Trophoblast cell (in vitro differentiated cells and primary cell): ENCODE measurements around the gene ANKRD16.

Experiments used
- DNase-seq, 2 donors: peaks; one replicate each; pipeline ENCODE4 v3.0.0-alpha.2; 2016
- H2AFZ ChIP-seq: 2 replicates; pipeline ENCODE4 v1.6.1; 2013; ENCODE audit warnings: low read length, moderate library complexity, mild to moderate bottlenecking; ENCODE audit not compliant: insufficient read depth, poor library complexity
- H2AK5ac ChIP-seq: 2 replicates; pipeline ENCODE4 v1.6.1; 2013; ENCODE audit warnings: mild to moderate bottlenecking, low read length
- H2BK120ac ChIP-seq: 2 replicates; pipeline ENCODE4 v1.6.1; 2013; ENCODE audit warnings: low read length, mild to moderate bottlenecking, moderate library complexity; ENCODE audit not compliant: insufficient read depth, poor library complexity
- H2BK12ac ChIP-seq: 2 replicates; pipeline ENCODE4 v1.6.1; 2013; ENCODE audit warnings: mild to moderate bottlenecking, low read length, moderate library complexity
- H2BK5ac ChIP-seq: 2 replicates; pipeline ENCODE4 v1.6.1; 2013; ENCODE audit warnings: low read length, low read depth, moderate library complexity, mild to moderate bottlenecking; ENCODE audit not compliant: poor library complexity
- H3K14ac ChIP-seq: 2 replicates; pipeline ENCODE4 v1.6.1; 2013; ENCODE audit warnings: mild to moderate bottlenecking, low read length
- H3K18ac ChIP-seq: 2 replicates; pipeline ENCODE4 v1.6.1; 2013; ENCODE audit warnings: mild to moderate bottlenecking, low read length
- H3K23ac ChIP-seq: 2 replicates; pipeline ENCODE4 v1.6.1; 2013; ENCODE audit warnings: low read length
- H3K27ac ChIP-seq: 2 replicates; pipeline ENCODE4 v1.5.1; 2013; ENCODE audit warnings: low read depth, mild to moderate bottlenecking, inconsistent platforms, low read length, moderate library complexity
- H3K27me3 ChIP-seq: 2 replicates; pipeline ENCODE4 v1.6.1; 2013; ENCODE audit warnings: inconsistent platforms, mild to moderate bottlenecking, low read length, moderate library complexity; ENCODE audit not compliant: insufficient read depth
- H3K36me3 ChIP-seq, 2 experiments: 1 replicate in 1 of 2; 2 replicates in 1 of 2; pipeline ENCODE4 v1.6.1; 2013; ENCODE audit warnings: low read length in 2 of 2, mild to moderate bottlenecking in 2 of 2, moderate library complexity in 1 of 2; ENCODE audit not compliant: insufficient read depth in 2 of 2, control insufficient read depth in 1 of 2
- H3K4ac ChIP-seq: 2 replicates; pipeline ENCODE4 v1.6.1; 2013; ENCODE audit warnings: low read depth, mild to moderate bottlenecking, low read length, moderate library complexity
- H3K4me1 ChIP-seq, 2 experiments: 1 replicate in 1 of 2; 2 replicates in 1 of 2; pipeline ENCODE4 v1.6.1; 2013; ENCODE audit warnings: low read length in 2 of 2, mild to moderate bottlenecking in 2 of 2, moderate library complexity in 1 of 2; ENCODE audit not compliant: insufficient read depth in 2 of 2, control insufficient read depth in 1 of 2
- H3K4me2 ChIP-seq: 2 replicates; pipeline ENCODE4 v1.6.1; 2013; ENCODE audit warnings: inconsistent platforms, mild to moderate bottlenecking, low read length, moderate library complexity
- H3K4me3 ChIP-seq: 2 replicates; pipeline ENCODE4 v1.5.1; 2013; ENCODE audit warnings: mild to moderate bottlenecking, low read depth, low read length, inconsistent platforms
- H3K79me1 ChIP-seq: one replicate; pipeline ENCODE4 v1.6.1; 2013; ENCODE audit warnings: low read length
- H3K79me2 ChIP-seq: 2 replicates; pipeline ENCODE4 v1.6.1; 2013; ENCODE audit warnings: low read length, mild to moderate bottlenecking; ENCODE audit not compliant: control insufficient read depth, insufficient read depth, poor library complexity
- H3K9ac ChIP-seq: 2 replicates; pipeline ENCODE4 v1.6.1; 2013; ENCODE audit warnings: mild to moderate bottlenecking, low read length
- H3K9me3 ChIP-seq: 2 replicates; pipeline ENCODE4 v1.6.1; 2013; ENCODE audit warnings: low read depth, mild to moderate bottlenecking, control low read depth, inconsistent platforms, low read length; ENCODE audit not compliant: insufficient read depth
- H4K12ac ChIP-seq: 2 replicates; pipeline ENCODE4 v1.6.1; 2013; ENCODE audit warnings: low read depth, mild to moderate bottlenecking, low read length, moderate library complexity
- H4K8ac ChIP-seq: 2 replicates; pipeline ENCODE4 v1.6.1; 2013; ENCODE audit warnings: low read depth, mild to moderate bottlenecking, low read length, moderate library complexity
- H4K91ac ChIP-seq: one replicate; pipeline ENCODE4 v1.6.1; 2013; ENCODE audit warnings: low read depth, mild to moderate bottlenecking, low read length, moderate library complexity
- WGBS: extraction: QIAGEN DNeasy Blood & Tissue Kit; methylation state at CpG from one replicate; pipeline ENCODE4 v1.1.7; 2013; ENCODE audit warnings: missing lambda C conversion rate; ENCODE audit not compliant: insufficient read length, insufficient coverage; ENCODE audit errors: extremely low coverage; 5-methylcytosine and 5-hydroxymethylcytosine counted together

The ANKRD16 gene

GRCh38 chr10:5830629-5831445 is 58.9 kb downstream of the ANKRD16 start:
- Histone ChIP-seq H2BK12ac (no peak overlapping the region), H3K4me2 (no peak overlapping the region), H3K14ac (no peak overlapping the region), H3K4ac (no peak overlapping the region), H3K23ac (no peak overlapping the region), H3K36me3 (no peaks in the 10 kb centered on the region), H2AK5ac (no peak overlapping the region), H3K79me2 (no peaks in the 10 kb centered on the region), H3K4me1 (peaks cover 3 to 5% of the 10 kb centered on the region in 2 experiments), H2BK5ac (no peak overlapping the region), H3K9me3 (no peaks in the 10 kb centered on the region), H2AFZ (no peak overlapping the region), H4K12ac (no peak overlapping the region), H2BK120ac (no peak overlapping the region), H3K27ac (no peak overlapping the region), H3K27me3 (no peaks in the 10 kb centered on the region), H4K8ac (no peak overlapping the region), H3K18ac (no peak overlapping the region), H3K9ac (no peak overlapping the region), H3K4me3 (no peak overlapping the region), H4K91ac (no peak overlapping the region), H3K79me1 (no peaks in the 10 kb centered on the region)
- no CpG with 5 or more reads among the region's 14 CpGs for WGBS
- no peak for DNase-seq

- no peak for DNase-seq
- no peak overlapping the region for H4K8ac ChIP-seq
- no peak overlapping the region for H3K27ac ChIP-seq
- H3K79me1 ChIP-seq: no peaks in the 10 kb centered on the region
- H3K9ac ChIP-seq: no peak overlapping the region
- no peak overlapping the region for H2BK5ac ChIP-seq
- no peaks in the 10 kb centered on the region for H3K27me3 ChIP-seq
- no peaks in the 10 kb centered on the region for H3K9me3 ChIP-seq
- H2BK12ac ChIP-seq: no peak overlapping the region
- no peak overlapping the region for H2BK120ac ChIP-seq
- peaks cover 3 to 5% of the 10 kb centered on the region in 2 experiments for H3K4me1 ChIP-seq
- no peak overlapping the region for H3K14ac ChIP-seq
- H2AK5ac ChIP-seq: no peak overlapping the region
- no peak overlapping the region for H4K91ac ChIP-seq
- H3K36me3 ChIP-seq: no peaks in the 10 kb centered on the region
- H3K4me2 ChIP-seq: no peak overlapping the region
- H4K12ac ChIP-seq: no peak overlapping the region
- no CpG with 5 or more reads among the region's 9 CpGs for WGBS
- no peak overlapping the region for H3K4me3 ChIP-seq
- no peak overlapping the region for H2AFZ ChIP-seq
- no peak overlapping the region for H3K23ac ChIP-seq
- H3K4ac ChIP-seq: no peak overlapping the region
- no peak overlapping the region for H3K18ac ChIP-seq
- H3K79me2 ChIP-seq: no peaks in the 10 kb centered on the region
Measured at GRCh38 chr10:5829267-5829666, 60.4 kb downstream of the ANKRD16 start.

- H3K4ac ChIP-seq: no peak overlapping the region
- no peaks in the 10 kb centered on the region for H3K36me3 ChIP-seq
- no peak overlapping the region for H3K23ac ChIP-seq
- no peak overlapping the region for H3K4me3 ChIP-seq
- H2AK5ac ChIP-seq: no peak overlapping the region
- H3K14ac ChIP-seq: no peak overlapping the region
- H3K18ac ChIP-seq: no peak overlapping the region
- H3K4me2 ChIP-seq: no peak overlapping the region
- no peaks in the 10 kb centered on the region for H3K27me3 ChIP-seq
- H2BK5ac ChIP-seq: no peak overlapping the region
- H4K8ac ChIP-seq: no peak overlapping the region
- no peak overlapping the region for H2BK120ac ChIP-seq
- WGBS: no CpG with 5 or more reads among the region's 16 CpGs
- no peak overlapping the region for H3K27ac ChIP-seq
- H3K4me1 ChIP-seq: peaks cover under 1 to 4% of the 10 kb centered on the region in 2 experiments
- DNase-seq: no peak
- H2AFZ ChIP-seq: no peak overlapping the region
- peak overlapping the region; percentile 1 for H3K9ac ChIP-seq
- no peaks in the 10 kb centered on the region for H3K79me2 ChIP-seq
- no peak overlapping the region for H4K12ac ChIP-seq
- no peaks in the 10 kb centered on the region for H3K79me1 ChIP-seq
- H4K91ac ChIP-seq: no peak overlapping the region
- H2BK12ac ChIP-seq: no peak overlapping the region
- no peaks in the 10 kb centered on the region for H3K9me3 ChIP-seq
Measured at GRCh38 chr10:5828725-5829124, 61.0 kb downstream of the ANKRD16 start.

GRCh38 chr10:5827841-5828240 is 61.9 kb downstream of the ANKRD16 start:
- Histone ChIP-seq H3K4ac (no peak overlapping the region), H3K9me3 (no peaks in the 10 kb centered on the region), H3K18ac (no peak overlapping the region), H2BK120ac (no peak overlapping the region), H3K27me3 (no peaks in the 10 kb centered on the region), H3K9ac (no peak overlapping the region), H3K4me1 (no peaks in the 10 kb centered on the region), H3K14ac (no peak overlapping the region), H4K12ac (no peak overlapping the region), H3K36me3 (no peaks in the 10 kb centered on the region), H3K27ac (no peak overlapping the region), H3K79me2 (no peaks in the 10 kb centered on the region), H3K79me1 (no peaks in the 10 kb centered on the region), H3K4me3 (no peak overlapping the region), H2AFZ (no peak overlapping the region), H4K8ac (no peak overlapping the region), H2AK5ac (no peak overlapping the region), H4K91ac (no peak overlapping the region), H3K23ac (no peak overlapping the region), H3K4me2 (no peak overlapping the region), H2BK12ac (no peak overlapping the region), H2BK5ac (no peak overlapping the region)
- WGBS: no CpG with 5 or more reads among the region's 6 CpGs
- DNase-seq: no peak
